Activated CD8-positive, alpha-beta T cell treated with anti-CD3 and anti-CD28 coated beads, Interleukin-2, amount 10 ng/mL, durations not matched to agents 7 days and 5 days (primary cell): Measurements from ENCODE around the gene C1QB. TPM values are rescaled to one million over a fixed set of nuclear protein-coding genes. Genes with fewer than 3 reads are reported as not detected.
"Not testable (repeated sequence)": the region's sequence is repeated elsewhere in the genome, so short reads cannot be mapped to it uniquely, and the experiment has no call there.

ENCODE experiments used
- ATAC-seq: fragments of 150-1000 bp; cut with Tn5 transposase; one replicate; pipeline ENCODE4 v1.10.0; 2021; ENCODE audit warnings: moderate library complexity
- CTCF ChIA-PET: fragments of 350-600 bp; sonication (Branson Sonifier 250); formaldehyde crosslinking; loops from one replicate; lab custom pipeline; 2021; ENCODE audit warnings: antibody characterized with exemption; lab: Charles Lee
- POLR2A ChIA-PET: fragments of 350-600 bp; sonication (Branson Sonifier 250); formaldehyde crosslinking; loops from one replicate; lab custom pipeline; 2021; ENCODE audit warnings: antibody characterized with exemption; lab: Charles Lee
- DNase-seq: peaks from one replicate; pipeline ENCODE4 v3.0.0-alpha.2; 2020
- H3K27ac Mint-ChIP-seq: one replicate; pipeline ENCODE4 v1.8.0; 2021; ENCODE audit warnings: mild to moderate bottlenecking, mixed read lengths
- H3K27me3 Mint-ChIP-seq: one replicate; pipeline ENCODE4 v1.8.0; 2021; ENCODE audit warnings: low read depth, mixed read lengths
- H3K36me3 Mint-ChIP-seq: one replicate; pipeline ENCODE4 v1.8.0; 2021; ENCODE audit warnings: low read depth, mixed read lengths
- H3K4me1 Mint-ChIP-seq: one replicate; pipeline ENCODE4 v1.8.0; 2021; ENCODE audit warnings: low read depth, mixed read lengths
- H3K4me3 Mint-ChIP-seq: one replicate; pipeline ENCODE4 v1.8.0; 2021; ENCODE audit warnings: mild to moderate bottlenecking, mixed read lengths
- H3K9me3 Mint-ChIP-seq: one replicate; pipeline ENCODE4 v1.8.0; 2022; ENCODE audit warnings: mixed read lengths; ENCODE audit not compliant: insufficient read depth
- total RNA-seq, 2 experiments: library from RNA; stranded (reverse); gene quantifications; one replicate each; pipeline ENCODE4 v1.2.3, GENCODE V29; 2021

C1QB gene
- total RNA-seq, 2 experiments from 2014 or later = not detected

DNA sequence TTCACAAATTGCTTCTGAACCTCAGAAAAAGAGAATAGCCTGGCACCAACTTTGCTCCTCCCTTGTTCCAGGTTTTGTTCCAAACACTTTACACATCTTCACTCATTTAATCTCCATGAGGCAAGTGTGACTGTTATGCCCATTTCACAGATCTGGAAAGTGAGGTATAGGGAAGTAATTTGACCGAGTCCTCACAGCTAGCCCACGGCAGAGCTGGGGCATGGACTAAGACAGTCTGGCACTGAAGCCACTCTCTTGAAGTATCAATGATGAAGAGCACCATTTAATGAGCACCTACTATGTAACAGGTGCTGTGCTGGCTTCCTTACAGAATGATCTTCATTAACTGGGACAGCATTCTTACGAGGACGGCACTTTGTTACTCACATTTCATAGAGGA is 19.0 kb downstream of the C1QB start:
- no peak for DNase-seq
- H3K4me3 Mint-ChIP-seq = no peak overlapping the region
- no peak overlapping the region for H3K27ac Mint-ChIP-seq
- ChIA-PET POLR2A (no interaction called here), CTCF (no interaction called here)
- no peaks in the 10 kb centered on the region for H3K9me3 Mint-ChIP-seq
- H3K36me3 Mint-ChIP-seq = no peaks in the 10 kb centered on the region
- H3K4me1 Mint-ChIP-seq = no peaks in the 10 kb centered on the region
- H3K27me3 Mint-ChIP-seq = peaks cover 19% of the 10 kb centered on the region
- no peak for ATAC-seq

DNA sequence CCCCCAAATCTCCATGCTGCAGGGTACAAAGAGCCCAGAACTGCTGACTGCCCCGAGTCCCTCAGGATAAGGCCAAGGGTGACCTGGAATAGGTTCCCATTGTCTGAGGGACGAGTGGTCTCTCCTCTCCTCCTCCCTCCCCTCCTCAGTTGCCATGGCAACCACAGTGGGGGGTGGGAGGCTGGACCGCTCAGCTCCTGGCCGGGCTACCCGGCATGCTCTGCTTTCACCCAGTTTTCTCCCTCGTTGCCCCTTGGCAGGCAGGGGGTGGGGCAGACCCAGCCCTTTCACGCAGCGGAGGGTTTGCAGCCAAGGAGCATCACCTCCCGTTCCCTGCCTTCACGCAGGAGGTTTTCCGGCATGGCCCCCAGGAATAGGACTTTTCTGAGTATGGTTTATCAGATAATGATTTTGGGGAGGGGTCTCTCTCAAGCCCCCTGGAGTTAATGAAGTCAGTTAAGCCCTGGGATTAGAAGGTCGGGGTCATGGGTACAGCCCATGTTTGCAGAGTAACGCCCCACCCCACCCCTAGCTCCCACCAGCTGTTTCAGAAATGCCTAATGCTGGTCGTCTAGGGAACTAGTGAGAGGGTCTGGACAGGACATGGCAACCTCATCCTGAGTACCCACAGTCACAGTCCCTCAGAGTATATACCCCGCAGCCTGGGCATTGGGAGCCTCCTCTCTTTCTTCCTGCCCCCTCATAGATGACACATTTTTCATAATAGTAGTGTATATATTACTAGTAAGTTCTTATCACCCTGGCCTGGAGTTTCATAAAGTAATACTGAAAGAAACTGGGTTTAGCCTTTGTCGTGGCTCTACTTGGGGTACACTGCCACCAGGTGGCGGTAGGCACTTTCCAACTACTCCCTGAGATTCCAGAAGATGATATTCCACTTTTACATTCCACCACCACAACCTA is 20.7 kb downstream of the C1QB start:
- Mint-ChIP-seq H3K4me3 (no peak overlapping the region), H3K9me3 (no peaks in the 10 kb centered on the region), H3K27me3 (peaks cover 18% of the 10 kb centered on the region), H3K36me3 (no peaks in the 10 kb centered on the region), H3K4me1 (no peaks in the 10 kb centered on the region), H3K27ac (no peak overlapping the region)
- ChIA-PET POLR2A (no interaction called here), CTCF (no interaction called here)
- ATAC-seq (no peak), DNase-seq (no peak)

DNA sequence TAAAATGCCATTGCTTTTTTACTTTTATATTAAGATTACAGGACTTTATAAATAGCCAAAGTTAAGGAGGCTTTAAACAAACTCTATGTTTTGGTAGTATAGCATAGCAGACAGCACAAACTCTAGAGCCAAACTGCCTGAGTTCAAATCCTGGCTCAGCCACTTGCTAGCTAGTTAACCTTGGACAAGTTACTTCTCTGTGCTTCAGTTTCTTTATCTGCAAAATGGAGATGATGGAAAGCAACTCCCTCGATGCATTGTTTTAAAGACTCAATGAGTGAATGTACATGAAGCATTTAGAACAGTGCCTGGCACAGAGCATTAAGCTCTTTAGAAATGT is 21.3 kb downstream of the C1QB start:
- ChIA-PET CTCF (no interaction called here), POLR2A (no interaction called here)
- Mint-ChIP-seq H3K4me3 (no peak overlapping the region), H3K27ac (no peak overlapping the region), H3K9me3 (no peaks in the 10 kb centered on the region), H3K27me3 (peaks cover 18% of the 10 kb centered on the region), H3K4me1 (no peaks in the 10 kb centered on the region), H3K36me3 (no peaks in the 10 kb centered on the region)
- DNase-seq (no peak), ATAC-seq (no peak)

DNA sequence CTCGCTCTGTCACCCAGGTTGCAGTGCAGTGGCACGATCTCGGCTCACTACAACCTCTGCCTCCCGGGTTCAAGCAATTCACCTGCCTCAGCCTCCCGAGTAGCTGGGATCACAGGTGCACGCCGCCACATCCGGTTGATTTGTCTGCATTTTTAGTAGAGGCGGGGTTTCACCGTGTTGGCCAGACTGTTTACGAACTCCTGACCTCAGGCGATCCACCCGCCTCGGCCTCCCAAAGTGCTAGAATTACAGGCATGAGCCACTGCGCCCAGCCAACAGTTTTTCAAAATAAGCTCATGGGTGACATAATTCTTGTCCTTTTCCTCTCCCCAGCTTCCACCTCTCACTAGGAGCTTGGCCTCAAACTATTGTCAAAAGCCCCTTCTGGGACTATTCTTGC is 23.1 kb downstream of the C1QB start:
- ATAC-seq, H3K4me1 Mint-ChIP-seq, DNase-seq, H3K9me3 Mint-ChIP-seq, POLR2A ChIA-PET, H3K27ac Mint-ChIP-seq, H3K4me3 Mint-ChIP-seq, H3K36me3 Mint-ChIP-seq: not testable (repeated sequence)
- CTCF ChIA-PET = interaction anchor here (2.4 kb wide), 1 partner anchor 28 kb away, joined by 7 read pairs; no protein-coding TSS in a partner anchor
- H3K27me3 Mint-ChIP-seq = peaks cover 16% of the 10 kb centered on the region

DNA sequence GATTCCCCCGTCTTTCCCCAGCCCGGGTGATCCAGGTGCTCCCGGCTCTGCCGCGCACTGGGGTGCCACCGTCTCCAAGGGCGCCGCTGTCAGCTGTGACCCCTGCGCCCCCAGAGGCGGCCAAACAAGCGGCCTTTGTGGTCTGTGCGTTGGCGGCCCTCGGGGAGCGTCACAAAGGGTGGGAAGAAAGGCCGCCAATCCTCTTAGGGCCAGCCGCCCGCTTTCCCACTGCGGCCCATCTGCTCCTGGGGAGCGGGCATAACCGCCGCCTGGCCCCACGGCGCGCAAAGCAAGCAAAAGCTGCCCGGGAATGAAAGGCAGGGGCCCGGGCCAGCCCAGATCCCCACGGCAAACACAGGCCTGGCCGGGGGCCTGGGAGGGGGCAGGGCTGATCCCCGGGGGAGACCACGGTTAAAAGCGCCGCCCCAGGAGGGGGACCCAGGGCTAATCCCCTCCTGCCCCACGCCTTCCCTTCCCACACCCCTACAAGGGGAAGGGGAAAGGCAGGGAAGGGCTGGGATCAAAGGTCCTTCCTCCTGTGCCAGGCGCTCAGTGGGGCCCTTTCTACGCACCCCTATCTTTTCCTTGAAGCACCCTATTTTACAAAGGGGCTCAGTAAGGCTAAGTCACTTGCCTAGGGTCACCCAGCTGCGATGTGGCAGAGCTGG is 24.0 kb downstream of the C1QB start:
- no peaks in the 10 kb centered on the region for H3K4me1 Mint-ChIP-seq
- CTCF ChIA-PET = interaction anchor here (2.4 kb wide), 1 partner anchor 28 kb away, joined by 7 read pairs; no protein-coding TSS in a partner anchor
- ATAC-seq = no peak

DNA sequence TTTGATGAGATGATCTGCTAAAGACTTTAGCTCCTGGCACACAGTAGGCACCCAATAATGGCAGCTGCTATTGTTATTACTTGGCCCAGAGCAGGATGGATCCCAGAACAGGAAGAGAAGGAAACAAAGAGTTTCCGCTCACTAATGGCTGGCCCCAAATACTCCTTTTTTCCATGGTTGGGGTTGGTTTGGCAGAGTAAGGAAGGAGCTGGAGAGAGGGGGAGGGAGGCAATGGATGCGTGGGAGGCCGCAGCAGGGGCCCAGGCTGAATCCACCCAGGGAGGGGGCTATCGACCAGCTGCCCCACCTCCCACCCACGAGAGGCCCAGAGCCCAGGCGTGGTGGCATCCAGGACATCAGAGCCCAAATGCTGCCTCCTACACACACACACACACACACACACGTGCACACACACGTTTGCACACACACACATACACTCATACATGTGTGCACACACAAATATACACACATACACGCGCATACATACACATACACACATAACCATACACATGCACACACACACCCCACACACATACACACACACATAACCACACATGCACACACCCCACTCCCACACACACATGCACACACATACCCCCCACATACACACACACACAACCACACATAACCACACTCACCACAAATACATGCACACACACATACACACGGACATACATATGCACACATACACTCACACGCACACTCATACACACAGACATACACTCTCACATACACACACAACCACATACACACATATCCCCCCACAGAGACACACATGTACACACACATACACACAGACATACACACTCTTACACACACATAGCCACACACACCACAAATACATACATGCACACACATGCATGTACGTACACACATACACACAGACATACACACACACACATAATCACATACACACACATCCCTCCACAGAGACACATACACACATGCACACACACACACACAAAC is 25.2 kb downstream of the C1QB start:
- Mint-ChIP-seq H3K4me3 (no peak overlapping the region), H3K9me3 (no peaks in the 10 kb centered on the region), H3K4me1 (no peaks in the 10 kb centered on the region), H3K36me3 (no peaks in the 10 kb centered on the region), H3K27me3 (peaks cover 8% of the 10 kb centered on the region), H3K27ac (no peak overlapping the region)
- no peak for ATAC-seq
- ChIA-PET CTCF (interaction anchor here (2.4 kb wide), 1 partner anchor 26 kb away, joined by 7 read pairs; no protein-coding TSS in a partner anchor), POLR2A (no interaction called here)
- no peak for DNase-seq

More for the DNA sequence above, 24.0 kb downstream of the C1QB start:
- Mint-ChIP-seq H3K9me3 (no peaks in the 10 kb centered on the region), H3K4me3 (no peak overlapping the region), H3K27ac (no peak overlapping the region), H3K36me3 (no peaks in the 10 kb centered on the region), H3K27me3 (peaks cover 16% of the 10 kb centered on the region)
- no peak for DNase-seq
- POLR2A ChIA-PET = no interaction called here

DNA sequence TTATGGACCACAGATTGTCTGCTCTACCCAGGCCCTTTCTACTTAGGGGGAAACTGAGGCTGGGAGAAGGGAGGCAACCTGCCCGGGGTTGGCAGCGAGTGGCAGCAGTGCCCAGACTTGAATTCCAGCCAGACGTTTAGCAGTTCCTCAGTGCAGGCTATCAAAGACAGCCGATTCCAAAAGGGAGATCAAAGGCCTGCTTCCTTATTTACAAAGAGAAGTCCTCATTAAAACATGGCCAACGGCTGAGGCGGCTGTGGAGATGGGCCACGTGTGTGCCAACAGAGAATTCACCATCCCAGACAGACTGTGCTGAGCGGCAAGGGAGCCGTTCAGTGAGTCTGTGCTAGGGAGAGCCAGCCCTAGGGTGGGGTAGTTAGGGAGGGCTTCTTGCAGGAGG is 27.7 kb downstream of the C1QB start:
- H3K4me1 Mint-ChIP-seq = no peaks in the 10 kb centered on the region
- ChIA-PET POLR2A (no interaction called here), CTCF (no interaction called here)
- no peak for ATAC-seq
- H3K36me3 Mint-ChIP-seq = no peaks in the 10 kb centered on the region
- no peak overlapping the region for H3K4me3 Mint-ChIP-seq
- H3K9me3 Mint-ChIP-seq = no peaks in the 10 kb centered on the region
- DNase-seq = no peak
- no peak overlapping the region for H3K27ac Mint-ChIP-seq
- no peaks in the 10 kb centered on the region for H3K27me3 Mint-ChIP-seq

DNA sequence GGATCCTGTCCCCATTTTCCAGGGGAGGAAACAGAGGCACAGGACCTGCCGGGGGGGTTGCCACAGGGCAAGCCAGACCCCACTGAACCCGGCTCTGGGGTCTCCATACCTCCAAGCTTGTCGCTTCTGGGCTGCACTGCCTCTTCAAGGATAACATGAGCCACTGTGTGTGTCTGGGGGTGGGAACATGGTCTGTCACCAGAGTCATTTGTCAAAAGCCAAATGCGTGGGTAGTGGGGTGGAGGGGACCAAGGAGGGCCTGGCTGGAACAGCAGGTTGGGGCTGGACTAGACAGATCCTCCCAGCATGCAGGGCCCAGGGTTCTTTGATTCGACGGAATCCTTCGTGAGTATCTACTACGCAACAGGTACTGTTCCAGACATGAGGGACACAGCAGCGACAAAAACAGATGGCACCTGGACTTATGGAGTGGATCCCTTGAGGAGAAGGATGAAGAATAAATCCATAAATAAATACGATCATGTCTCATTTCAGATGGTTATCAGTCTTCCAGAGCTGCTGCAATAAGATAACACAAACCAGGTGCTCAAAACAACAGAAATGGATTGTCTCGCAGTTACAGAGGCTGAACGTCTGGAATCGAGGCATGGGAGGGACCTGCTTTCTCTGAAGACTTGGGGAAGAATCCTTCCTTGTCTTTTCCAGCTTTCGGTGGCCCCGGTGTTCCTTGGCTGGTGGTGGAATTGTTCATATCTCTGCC is 28.7 kb downstream of the C1QB start:
- ChIA-PET POLR2A (no interaction called here), CTCF (no interaction called here)
- no peak for ATAC-seq
- Mint-ChIP-seq H3K27me3 (peaks cover under 1% of the 10 kb centered on the region), H3K9me3 (no peaks in the 10 kb centered on the region), H3K36me3 (no peaks in the 10 kb centered on the region), H3K27ac (no peak overlapping the region), H3K4me1 (no peaks in the 10 kb centered on the region), H3K4me3 (no peak overlapping the region)
- DNase-seq = no peak

DNA sequence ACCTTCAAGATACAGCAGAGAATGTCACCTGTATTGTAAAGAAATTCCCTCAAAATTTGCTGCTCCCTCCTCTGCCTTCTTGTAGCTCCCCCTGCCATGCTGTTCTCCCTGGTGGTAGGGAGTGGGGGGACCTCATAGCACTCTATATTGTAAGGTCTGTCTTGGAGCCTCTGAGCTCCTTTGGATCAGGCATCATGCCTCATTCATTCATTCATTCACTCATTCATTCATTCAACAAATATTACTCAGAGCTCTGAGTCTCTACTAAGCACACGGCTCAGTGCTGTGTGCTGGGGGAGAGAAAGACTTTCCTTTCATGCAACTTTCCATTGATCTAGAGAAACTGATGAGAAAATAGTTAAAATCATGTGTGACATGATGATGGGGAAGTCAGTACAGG is 30.5 kb downstream of the C1QB start:
- ChIA-PET POLR2A (no interaction called here), CTCF (no interaction called here)
- peaks cover 7% of the 10 kb centered on the region for H3K27me3 Mint-ChIP-seq
- H3K9me3 Mint-ChIP-seq = no peaks in the 10 kb centered on the region
- no peak overlapping the region for H3K27ac Mint-ChIP-seq
- H3K4me1 Mint-ChIP-seq = no peaks in the 10 kb centered on the region
- no peaks in the 10 kb centered on the region for H3K36me3 Mint-ChIP-seq
- ATAC-seq = no peak
- H3K4me3 Mint-ChIP-seq = no peak overlapping the region
- DNase-seq = no peak

DNA sequence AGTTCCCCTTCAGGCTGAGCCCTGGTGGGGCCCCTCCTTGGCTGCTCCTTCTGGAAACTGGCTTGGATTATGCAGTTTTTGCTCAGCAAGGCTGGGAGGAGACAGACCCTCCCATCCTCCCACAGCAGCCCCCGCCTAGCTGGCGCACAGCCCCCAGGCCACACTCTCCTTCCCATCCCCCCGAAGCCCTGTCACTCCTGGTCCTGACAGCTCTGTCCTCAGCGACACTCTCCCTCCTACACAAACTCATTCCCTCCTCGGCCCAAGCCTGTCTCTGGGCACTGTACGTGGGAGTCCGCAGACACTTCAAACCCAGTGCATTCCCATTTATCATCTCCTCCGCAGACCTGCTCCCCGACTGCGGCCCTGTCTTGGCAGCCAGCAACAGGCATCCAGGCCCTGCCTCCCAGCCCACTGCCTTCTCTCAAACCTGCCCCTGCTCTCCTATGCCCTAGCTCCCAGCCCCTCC is 32.6 kb downstream of the C1QB start:
- ATAC-seq = no peak

DNA sequence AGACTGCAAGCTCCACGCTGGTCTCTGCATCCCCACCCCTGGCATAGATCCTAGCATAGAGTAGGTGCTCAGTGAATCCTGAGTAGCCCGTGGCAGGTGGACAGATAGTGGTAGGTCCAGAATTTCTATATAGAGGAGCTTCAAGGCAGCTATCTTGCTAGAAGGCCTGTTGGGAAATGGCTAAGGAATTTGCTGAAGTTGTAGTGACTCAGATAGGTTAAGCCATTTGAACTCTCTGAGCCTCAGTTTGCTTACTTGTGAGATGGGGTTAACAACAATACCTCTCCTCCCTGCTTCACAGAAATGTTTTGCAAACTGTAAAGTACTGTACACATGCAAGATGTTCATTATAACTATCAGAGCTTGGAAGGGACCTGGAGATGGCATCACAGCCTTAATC is 34.2 kb downstream of the C1QB start:
- H3K9me3 Mint-ChIP-seq = no peaks in the 10 kb centered on the region
- no peak overlapping the region for H3K27ac Mint-ChIP-seq
- H3K4me3 Mint-ChIP-seq = no peak overlapping the region
- DNase-seq = no peak
- POLR2A ChIA-PET = interaction anchor here (0.5 kb wide), 1 partner anchor 40 kb away, joined by 4 read pairs; no protein-coding TSS in a partner anchor
- H3K27me3 Mint-ChIP-seq = peaks cover 10% of the 10 kb centered on the region
- ATAC-seq = no peak
- H3K4me1 Mint-ChIP-seq = no peaks in the 10 kb centered on the region
- H3K36me3 Mint-ChIP-seq = no peaks in the 10 kb centered on the region
- CTCF ChIA-PET = no interaction called here

More for the DNA sequence above, 32.6 kb downstream of the C1QB start:
- ChIA-PET CTCF (no interaction called here), POLR2A (no interaction called here)
- Mint-ChIP-seq H3K4me1 (no peaks in the 10 kb centered on the region), H3K36me3 (no peaks in the 10 kb centered on the region), H3K27ac (no peak overlapping the region), H3K27me3 (peaks cover 7% of the 10 kb centered on the region), H3K9me3 (no peaks in the 10 kb centered on the region), H3K4me3 (no peak overlapping the region)
- no peak for DNase-seq
